H1 (cell line): Measurements from ENCODE around the gene ANAPC2. TPM values are rescaled to one million over a fixed set of nuclear protein-coding genes. Genes with fewer than 3 reads are reported as not detected.
A peak's percentile ranks its signal among the peaks of the same experiment; 100 is the strongest.

Source experiments
- CTCF ChIA-PET: fragments of 300-600 bp; sonication (Branson Sonifier 250); formaldehyde crosslinking; loops from one replicate; lab custom pipeline; 2021; ENCODE audit not compliant: partially characterized antibody; lab: Charles Lee
- POLR2A ChIA-PET: fragments of 300-600 bp; sonication (Branson Sonifier 250); formaldehyde crosslinking; loops from one replicate; lab custom pipeline; 2021; ENCODE audit warnings: inconsistent platforms; ENCODE audit not compliant: partially characterized antibody; lab: Charles Lee
- DNase-seq, 2 experiments: peaks; one replicate each; pipeline versions ENCODE4 v3.0.0 to v3.0.0-alpha.2; 2010 to 2022; ENCODE audit warnings: low spot score in 2 of 2, low read depth in 1 of 2, mixed read lengths in 1 of 2
- FAIRE-seq: peaks from 2 replicates; lab custom pipeline; 2011; peaks lifted over from hg19 to GRCh38; lab: Jason Lieb, UNC
- H2AFZ ChIP-seq: 2 replicates; pipeline ENCODE4 v1.8.1; 2012; ENCODE audit warnings: low read length, inconsistent platforms
- H2AK5ac ChIP-seq: 2 replicates; pipeline ENCODE4 v1.6.1; 2013; ENCODE audit warnings: low read depth, low read length
- H2BK120ac ChIP-seq: replicated peaks from 2 replicates; pipeline ENCODE3; 2013; ENCODE audit warnings: low read depth, low read length, inconsistent platforms
- H2BK12ac ChIP-seq: 2 replicates; pipeline ENCODE4 v1.6.1; 2013; ENCODE audit warnings: low read depth, low read length
- H2BK15ac ChIP-seq: 2 replicates; pipeline ENCODE4 v1.6.1; 2013; ENCODE audit warnings: low read length
- H2BK20ac ChIP-seq: 2 replicates; pipeline ENCODE4 v1.6.1; 2013; ENCODE audit warnings: low read length
- H2BK5ac ChIP-seq: 2 replicates; pipeline ENCODE4 v1.6.1; 2013; ENCODE audit warnings: low read depth, low read length
- H3K14ac ChIP-seq: 2 replicates; pipeline ENCODE4 v1.6.1; 2013; ENCODE audit warnings: inconsistent platforms; ENCODE audit not compliant: insufficient read length
- H3K18ac ChIP-seq: 2 replicates; pipeline ENCODE4 v1.6.1; 2013; ENCODE audit warnings: low read length; ENCODE audit errors: extremely low read depth
- H3K23ac ChIP-seq: 2 replicates; pipeline ENCODE4 v1.6.1; 2013; ENCODE audit warnings: inconsistent platforms; ENCODE audit not compliant: insufficient read length
- H3K23me2 ChIP-seq: 2 replicates; pipeline ENCODE4 v1.6.1; 2013; ENCODE audit warnings: low read depth, low read length
- H3K27ac ChIP-seq: 2 replicates; pipeline ENCODE4 v1.6.1; 2011; ENCODE audit warnings: low read depth, low read length, inconsistent platforms
- H3K27me3 ChIP-seq, 4 experiments: replicated peaks in 1 of 4; 1 replicate in 1 of 4; 2 replicates in 3 of 4; pipeline versions ENCODE4 v1.6.1 to v1.8.1; 2011 to 2013; ENCODE audit warnings: low read length in 3 of 4, mild to moderate bottlenecking in 3 of 4, inconsistent platforms in 2 of 4, mixed read lengths in 2 of 4, moderate library complexity in 1 of 4; ENCODE audit not compliant: control insufficient read depth in 3 of 4, insufficient read depth in 3 of 4; ENCODE audit errors: extremely low read depth in 1 of 4
- H3K36me3 ChIP-seq, 4 experiments: 2 replicates each; pipeline versions ENCODE4 v1.6.1 to v1.8.1; 2011 to 2013; ENCODE audit warnings: mild to moderate bottlenecking in 4 of 4, low read length in 3 of 4, moderate library complexity in 2 of 4, control low read depth in 1 of 4, inconsistent platforms in 1 of 4; ENCODE audit not compliant: insufficient read depth in 4 of 4, control insufficient read depth in 2 of 4
- H3K4ac ChIP-seq: replicated peaks from 2 replicates; pipeline ENCODE3; 2013; ENCODE audit warnings: low read length, low read depth, mixed read lengths, inconsistent platforms; ENCODE audit not compliant: insufficient read length
- H3K4me1 ChIP-seq, 4 experiments: replicated peaks in 1 of 4; 1 replicate in 1 of 4; 2 replicates in 3 of 4; pipeline versions ENCODE4 v1.6.1 to v1.8.1; 2011 to 2013; ENCODE audit warnings: low read length in 3 of 4, inconsistent platforms in 2 of 4, mixed read lengths in 1 of 4; ENCODE audit not compliant: insufficient read depth in 4 of 4, control insufficient read depth in 3 of 4
- H3K4me2 ChIP-seq, 2 experiments: 2 replicates each; pipeline versions ENCODE4 v1.6.1 to v1.8.1; 2011 to 2013; ENCODE audit warnings: low read depth in 2 of 2, low read length in 2 of 2, control low read depth in 1 of 2, inconsistent platforms in 1 of 2, mild to moderate bottlenecking in 1 of 2; ENCODE audit not compliant: insufficient read depth in 1 of 2
- H3K4me3 ChIP-seq, 4 experiments: fragments of 200-600, 300-600 bp in 1 of 4; sonication (generic), shearing (Covaris generic), sonication (Bioruptor Twin) in 1 of 4; 2 replicates each; pipeline versions ENCODE4 v1.5.1 to v1.8.1; 2011 to 2016; ENCODE audit warnings: low read length in 4 of 4, low read depth in 3 of 4, control low read depth in 2 of 4, inconsistent platforms in 2 of 4, mild to moderate bottlenecking in 2 of 4, mixed read lengths in 1 of 4, moderate library complexity in 1 of 4; ENCODE audit not compliant: insufficient read depth in 2 of 4; ENCODE audit errors: extremely low read depth in 1 of 4
- H3K56ac ChIP-seq: replicated peaks from 2 replicates; pipeline ENCODE3; 2013; ENCODE audit warnings: low read depth, mild to moderate bottlenecking, mixed read lengths, low read length, inconsistent platforms; ENCODE audit not compliant: insufficient read length
- H3K79me1 ChIP-seq: 2 replicates; pipeline ENCODE4 v1.6.1; 2013; ENCODE audit warnings: low read depth, low read length, control low read depth
- H3K79me2 ChIP-seq, 2 experiments: 2 replicates each; pipeline versions ENCODE4 v1.6.1 to v1.8.1; 2012 to 2013; ENCODE audit warnings: low read length in 2 of 2, mild to moderate bottlenecking in 2 of 2, inconsistent platforms in 1 of 2; ENCODE audit not compliant: insufficient read depth in 2 of 2, control insufficient read depth in 1 of 2
- H3K9ac ChIP-seq, 4 experiments: replicated peaks in 1 of 4; 1 replicate in 1 of 4; 2 replicates in 3 of 4; pipeline versions ENCODE4 v1.6.1 to v1.8.1; 2011 to 2013; ENCODE audit warnings: low read depth in 3 of 4, low read length in 3 of 4, control low read depth in 2 of 4, mild to moderate bottlenecking in 2 of 4, moderate library complexity in 2 of 4, inconsistent platforms in 1 of 4; ENCODE audit errors: extremely low read depth in 1 of 4
- H3K9me3 ChIP-seq, 2 experiments: 2 replicates each; pipeline versions ENCODE4 v1.6.1 to v1.8.1; 2012 to 2013; ENCODE audit warnings: mild to moderate bottlenecking in 2 of 2, moderate library complexity in 2 of 2, control low read depth in 1 of 2, inconsistent platforms in 1 of 2, low read depth in 1 of 2, low read length in 1 of 2, mixed read lengths in 1 of 2; ENCODE audit not compliant: insufficient read depth in 2 of 2
- H4K20me1 ChIP-seq, 2 experiments: replicated peaks in 1 of 2; 2 replicates each; pipeline versions ENCODE3 to v1.8.1; 2011 to 2013; ENCODE audit warnings: inconsistent platforms in 2 of 2, low read length in 2 of 2, mild to moderate bottlenecking in 1 of 2; ENCODE audit not compliant: insufficient read depth in 2 of 2, control insufficient read depth in 1 of 2
- H4K5ac ChIP-seq: 2 replicates; pipeline ENCODE4 v1.6.1; 2013; ENCODE audit warnings: low read length, low read depth, mixed read lengths, inconsistent platforms; ENCODE audit not compliant: insufficient read length
- H4K8ac ChIP-seq: 2 replicates; pipeline ENCODE4 v1.8.0; 2013; ENCODE audit warnings: mild to moderate bottlenecking, moderate library complexity, low read length, inconsistent platforms; ENCODE audit not compliant: insufficient read depth; ENCODE audit errors: extremely low read depth
- H4K91ac ChIP-seq: replicated peaks from 2 replicates; pipeline ENCODE3; 2013; ENCODE audit warnings: low read length, mixed read lengths, inconsistent platforms; ENCODE audit not compliant: insufficient read length
- EGR1 ChIP-seq: IDR thresholded peaks from 2 replicates; pipeline ENCODE4 v1.6.1; 2011; ENCODE audit warnings: low read depth, low read length, borderline replicate concordance
- KDM1A ChIP-seq: fragments of 200-600, 300-600 bp; sonication (generic); IDR thresholded peaks from 2 replicates; pipeline ENCODE4 v1.7.1; 2016; ENCODE audit warnings: mild to moderate bottlenecking, low read length, borderline replicate concordance
- RXRA ChIP-seq: IDR thresholded peaks from 2 replicates; pipeline ENCODE4 v1.6.1; 2011; ENCODE audit warnings: low read depth, mild to moderate bottlenecking, low read length, moderate library complexity; ENCODE audit not compliant: insufficient read depth
- SP1 ChIP-seq: IDR thresholded peaks from 2 replicates; pipeline ENCODE4 v1.6.1; 2011; ENCODE audit warnings: low read depth, low read length
- TAF7 ChIP-seq: optimal IDR thresholded peaks from 2 replicates; pipeline ENCODE3; 2011; ENCODE audit warnings: low read depth, mild to moderate bottlenecking, inconsistent platforms, low read length, moderate library complexity, borderline replicate concordance
- WGBS, 2 experiments: shearing (Covaris generic) in 1 of 2; methylation state at CpG; one replicate each; pipeline versions ENCODE4 v1.1.6 to v1.1.7; 2013 to 2015; ENCODE audit warnings: low lambda C conversion rate in 2 of 2, mixed read lengths in 2 of 2, inconsistent platforms in 1 of 2, low coverage in 1 of 2, missing lambda C conversion rate in 1 of 2; ENCODE audit not compliant: insufficient replicate concordance in 2 of 2, insufficient coverage in 1 of 2, insufficient read length in 1 of 2; ENCODE audit errors: extremely low coverage in 1 of 2, missing lambda C conversion rate in 1 of 2; 5-methylcytosine and 5-hydroxymethylcytosine counted together
- polyA plus RNA-seq, 7 experiments: library from polyadenylated mRNA; depleted of rRNA in 3 of 7; stranded (reverse) in 5 of 7; unstranded in 2 of 7; fragments of >200 nt in 5 of 7; fragments of 200-250 nt in 2 of 7; gene quantifications; 1 replicate in 5 of 7; 2 replicates in 1 of 7; 4 replicates in 1 of 7; pipeline versions ENCODE4 v1.2.1 to v1.2.3, GENCODE V29; 2011 to 2013; ENCODE audit warnings: missing spikeins in 2 of 7, mixed read lengths in 2 of 7
- total RNA-seq: library from RNA; stranded (reverse); fragmentation: NEBNext Ultra II Directional; extraction: Animal tissue kit (Norgen Biotek cat#: 25700); gene quantifications from 2 replicates; pipeline ENCODE4 v1.2.1, GENCODE V29; 2021

The ANAPC2 gene
- total and polyA plus RNA-seq, 2 of the 8 experiments (the other 6 are each of a cell fraction or from before 2014, with no cell fraction given), result 30.2 to 37.7 TPM

- 39% methylated on average over 21 of the region's 21 CpGs; no CpG with 5 or more reads in 1 of the 2 experiments for WGBS, 2 experiments
- Histone ChIP-seq H3K27me3 (no peaks in the 10 kb centered on the region), H4K20me1 (peaks cover 0 to 12% of the 10 kb centered on the region in 2 experiments), H4K5ac (no peak overlapping the region), H3K14ac (no peak overlapping the region), H2AFZ (no peak overlapping the region), H3K79me2 (peaks cover 0 to 46% of the 10 kb centered on the region in 2 experiments; a peak in 3 of 4 replicates), H3K9ac (peak overlapping the region; percentile 84 to 99 (median 89)), H3K23me2 (peaks cover 17% of the 10 kb centered on the region), H4K8ac (peak overlapping the region; percentile 97; the same call in 1 of the 2 replicates), H4K91ac (no peak overlapping the region), H3K23ac (no peak overlapping the region), H3K56ac (no peak overlapping the region), H2BK20ac (no peak overlapping the region), H2BK15ac (no peak overlapping the region; the same call in 1 of the 2 replicates), H3K4me2 (peak overlapping the region; percentile 90 to 91), H3K4me1 (peaks cover 7 to 25% (median 14%) of the 10 kb centered on the region in 4 experiments), H3K79me1 (peaks cover 17% of the 10 kb centered on the region), H3K27ac (no peak overlapping the region), H2BK5ac (peak overlapping the region; percentile 66; the same call in 1 of the 2 replicates), H3K4me3 (peak overlapping the region; percentile 78 to 96 (median 89)), H3K18ac (no peak overlapping the region), H3K9me3 (no peaks in the 10 kb centered on the region), H2AK5ac (no peak overlapping the region), H3K4ac (no peak overlapping the region), H2BK120ac (no peak overlapping the region), H2BK12ac (no peak overlapping the region), H3K36me3 (peaks cover 0 to 4% (median 0%) of the 10 kb centered on the region in 4 experiments; a peak in 1 of 8 replicates)
- POLR2A ChIA-PET, result interaction anchor here (0.9 to 69.9 kb wide), 8 partner anchors 13 to 80 kb away, joined by 3 to 1462 read pairs (median 10); partner anchors contain the start of genes ANAPC2, CYSRT1, NELFB and RNF208
- no peak for FAIRE-seq
- CTCF ChIA-PET, result interaction anchor here (1.0 to 4.9 kb wide), 9 partner anchors 10 to 175 kb away, joined by 3 to 23 read pairs (median 5); partner anchors contain the start of genes ANAPC2 and SSNA1
- DNase-seq, result no peak
- no peak for TF ChIP-seq TAF7
- no peak for TF ChIP-seq SP1
- TF ChIP-seq KDM1A, result no peak
- no peak for TF ChIP-seq EGR1
- no peak for TF ChIP-seq RXRA
Measured at GRCh38 chr9:137204731-137205125, 16.4 kb upstream of the ANAPC2 start.
